Panc1 (cell line): Measurements from ENCODE around the gene CDC16.

ENCODE experiments used
- CTCF ChIP-seq: fragments of 450-650 bp; IDR thresholded peaks from 2 replicates; pipeline ENCODE4 v1.5.1; 2017; ENCODE audit warnings: mild to moderate bottlenecking
- REST ChIP-seq, 2 experiments: IDR thresholded peaks; 2 replicates each; pipeline ENCODE4 v1.6.1; 2011 to 2012; ENCODE audit warnings: low read depth in 2 of 2, control low read depth in 1 of 2, low read length in 1 of 2, mild to moderate bottlenecking in 1 of 2, moderate library complexity in 1 of 2; ENCODE audit not compliant: insufficient read depth in 1 of 2

GRCh38 chr13:114224201-114224600 lies 10.5 kb upstream of the CDC16 start:
- TF ChIP-seq REST (IDR thresholded peaks at IDR 0.05; ENCODE audit: insufficient read depth in 1 of 2, low read depth in 2 of 2, low read length in 1 of 2) (no peak), CTCF (no peak)
